GM12864 (cell line): ENCODE data around the gene SNRK.

ENCODE experiments used
- DNase-seq: peaks from one replicate; pipeline ENCODE4 v3.0.0-alpha.2; 2011; ENCODE audit warnings: low read depth
- H3K4me3 ChIP-seq: 2 replicates; pipeline ENCODE4 v1.5.1; 2011; ENCODE audit warnings: mild to moderate bottlenecking, low read depth, low read length, control low read depth
- TF ChIP-seq, protein P1 (sequence below): IDR thresholded peaks from 2 replicates; pipeline ENCODE4 v1.5.1; 2011; ENCODE audit warnings: low read depth, mild to moderate bottlenecking, moderate library complexity, low read length, control low read depth, inconsistent platforms; ENCODE audit errors: missing control alignments

Gene SNRK

GRCh38 chr3:43290956-43291355 lies 4.6 kb downstream of the SNRK start:
- DNase-seq = no peak
- TF ChIP-seq, protein P1, sequence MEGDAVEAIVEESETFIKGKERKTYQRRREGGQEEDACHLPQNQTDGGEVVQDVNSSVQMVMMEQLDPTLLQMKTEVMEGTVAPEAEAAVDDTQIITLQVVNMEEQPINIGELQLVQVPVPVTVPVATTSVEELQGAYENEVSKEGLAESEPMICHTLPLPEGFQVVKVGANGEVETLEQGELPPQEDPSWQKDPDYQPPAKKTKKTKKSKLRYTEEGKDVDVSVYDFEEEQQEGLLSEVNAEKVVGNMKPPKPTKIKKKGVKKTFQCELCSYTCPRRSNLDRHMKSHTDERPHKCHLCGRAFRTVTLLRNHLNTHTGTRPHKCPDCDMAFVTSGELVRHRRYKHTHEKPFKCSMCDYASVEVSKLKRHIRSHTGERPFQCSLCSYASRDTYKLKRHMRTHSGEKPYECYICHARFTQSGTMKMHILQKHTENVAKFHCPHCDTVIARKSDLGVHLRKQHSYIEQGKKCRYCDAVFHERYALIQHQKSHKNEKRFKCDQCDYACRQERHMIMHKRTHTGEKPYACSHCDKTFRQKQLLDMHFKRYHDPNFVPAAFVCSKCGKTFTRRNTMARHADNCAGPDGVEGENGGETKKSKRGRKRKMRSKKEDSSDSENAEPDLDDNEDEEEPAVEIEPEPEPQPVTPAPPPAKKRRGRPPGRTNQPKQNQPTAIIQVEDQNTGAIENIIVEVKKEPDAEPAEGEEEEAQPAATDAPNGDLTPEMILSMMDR = no peak
- H3K4me3 ChIP-seq = no peak overlapping the region

GRCh38 chr3:43291546-43291945 lies 5.2 kb downstream of the SNRK start:
- no peak overlapping the region for H3K4me3 ChIP-seq
- TF ChIP-seq, protein P1 = no peak
- no peak for DNase-seq

- no peak overlapping the region for H3K4me3 ChIP-seq
- DNase-seq = no peak
- TF ChIP-seq, protein P1 = no peak
Observed at GRCh38 chr3:43294975-43295374, 8.6 kb downstream of the SNRK start.

GRCh38 chr3:43296565-43296964 lies 10.2 kb downstream of the SNRK start:
- TF ChIP-seq, protein P1 = no peak
- DNase-seq = peak; percentile 39
- H3K4me3 ChIP-seq = no peak overlapping the region

- TF ChIP-seq, protein P1 = no peak
Observed at GRCh38 chr3:43298292-43298691, 12.0 kb downstream of the SNRK start.

GRCh38 chr3:43298761-43299160 lies 12.4 kb downstream of the SNRK start:
- H3K4me3 ChIP-seq = no peak overlapping the region
- TF ChIP-seq, protein P1 = no peak
- no peak for DNase-seq

More at GRCh38 chr3:43298292-43298691, 12.0 kb downstream of the SNRK start:
- H3K4me3 ChIP-seq = no peak overlapping the region
- DNase-seq = no peak

- DNase-seq = no peak
- TF ChIP-seq, protein P1 = no peak
- H3K4me3 ChIP-seq = no peak overlapping the region
Observed at GRCh38 chr3:43302116-43302880, 16.0 kb downstream of the SNRK start.
